Measurements from ENCODE around the gene DOCK9.

DOCK9 gene

DNA sequence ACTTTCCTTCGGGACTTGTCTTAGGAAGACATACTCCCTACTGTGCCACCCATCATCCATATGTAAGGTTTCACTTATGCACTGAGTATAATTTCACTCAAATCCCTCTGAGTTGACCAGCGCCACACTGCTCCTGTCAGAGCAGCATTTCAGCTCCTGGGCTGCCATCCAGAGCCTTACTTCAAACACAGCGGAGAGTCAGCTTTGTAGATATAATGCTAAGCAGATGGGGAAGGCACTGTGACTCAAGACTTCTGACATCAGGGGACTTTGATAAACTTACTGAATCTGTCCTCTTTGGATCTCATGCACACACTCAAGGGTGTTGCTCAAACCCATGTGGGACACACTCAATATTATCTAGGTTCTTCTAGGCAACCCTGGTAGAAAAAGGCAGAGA, 34.9 kb downstream of the DOCK9 start:
- no peak for TF ChIP-seq SPI1 (IDR thresholded peaks at IDR 0.05; ENCODE audit: low read depth, low read length)
- no peak for TF ChIP-seq POLR2AphosphoS5 (IDR thresholded peaks at IDR 0.05; ENCODE audit: low read depth, low read length)
- TF ChIP-seq TAF1 (IDR thresholded peaks at IDR 0.05; ENCODE audit: low read depth, low read length) = no peak
- no peak for TF ChIP-seq PAX5 (IDR thresholded peaks at IDR 0.05; ENCODE audit: insufficient read depth, low read length, severe bottlenecking)
- TF ChIP-seq POU2F2 (IDR thresholded peaks at IDR 0.05; ENCODE audit: low read depth, low read length) = no peak
- TF ChIP-seq POLR2A (IDR thresholded peaks at IDR 0.05; ENCODE audit: low read depth, low read length) = no peak
- DNase-seq (ENCODE audit: insufficient read length, low spot score) = no peak
- no peak for FAIRE-seq

DNA sequence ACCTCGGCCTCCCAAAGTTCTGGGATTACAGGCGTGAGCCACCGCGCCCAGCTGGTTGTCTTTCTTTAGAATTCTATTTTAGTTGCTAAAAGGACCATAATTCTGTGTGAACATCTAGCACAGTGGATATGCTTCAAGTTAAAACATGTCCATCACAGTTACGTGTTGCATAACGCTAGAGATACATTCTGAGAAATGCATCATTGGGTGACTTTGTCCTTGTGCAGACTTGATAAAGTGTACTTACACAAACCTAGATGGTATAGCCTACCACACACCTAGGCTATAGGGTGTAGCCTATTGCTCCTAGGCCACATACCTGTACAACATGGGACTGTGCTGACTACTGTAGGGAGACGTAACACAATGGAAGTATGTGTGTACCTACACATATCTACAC, 35.4 kb downstream of the DOCK9 start:
- DNase-seq (ENCODE audit: insufficient read length, low spot score) = no peak
- no peak for FAIRE-seq
- TF ChIP-seq PAX5 (IDR thresholded peaks at IDR 0.05; ENCODE audit: insufficient read depth, low read length, severe bottlenecking) (no peak), POU2F2 (IDR thresholded peaks at IDR 0.05; ENCODE audit: low read depth, low read length) (no peak)

DNA sequence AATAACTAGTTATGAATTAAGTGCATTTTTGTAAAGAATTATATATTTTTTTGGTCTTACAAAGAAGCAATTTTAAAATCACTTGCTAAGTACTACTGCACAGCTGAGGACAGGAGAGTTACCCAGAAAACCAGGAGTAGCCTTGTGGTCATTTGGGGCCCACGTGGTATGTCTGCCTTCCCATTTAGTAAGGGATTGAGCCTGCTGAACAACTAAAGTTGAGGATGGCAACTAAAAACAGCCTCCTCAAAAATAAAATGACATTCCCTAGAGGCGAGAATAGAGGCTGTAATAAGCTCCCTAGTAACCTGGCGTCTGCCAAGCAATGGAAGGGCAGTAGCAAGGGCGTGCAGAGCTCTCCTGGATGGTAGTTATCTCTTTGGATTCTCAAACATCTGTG, 36.3 kb downstream of the DOCK9 start:
- TF ChIP-seq SPI1 (IDR thresholded peaks at IDR 0.05; ENCODE audit: low read depth, low read length) = no peak
- no peak for TF ChIP-seq PAX5 (IDR thresholded peaks at IDR 0.05; ENCODE audit: insufficient read depth, low read length, severe bottlenecking)
- TF ChIP-seq POU2F2 (IDR thresholded peaks at IDR 0.05; ENCODE audit: low read depth, low read length) = no peak
- no peak for TF ChIP-seq TAF1 (IDR thresholded peaks at IDR 0.05; ENCODE audit: low read depth, low read length)
- TF ChIP-seq POLR2AphosphoS5 (IDR thresholded peaks at IDR 0.05; ENCODE audit: low read depth, low read length) = no peak
- no peak for TF ChIP-seq POLR2A (IDR thresholded peaks at IDR 0.05; ENCODE audit: low read depth, low read length)
- no peak for FAIRE-seq
- no peak for DNase-seq (ENCODE audit: insufficient read length, low spot score)

DNA sequence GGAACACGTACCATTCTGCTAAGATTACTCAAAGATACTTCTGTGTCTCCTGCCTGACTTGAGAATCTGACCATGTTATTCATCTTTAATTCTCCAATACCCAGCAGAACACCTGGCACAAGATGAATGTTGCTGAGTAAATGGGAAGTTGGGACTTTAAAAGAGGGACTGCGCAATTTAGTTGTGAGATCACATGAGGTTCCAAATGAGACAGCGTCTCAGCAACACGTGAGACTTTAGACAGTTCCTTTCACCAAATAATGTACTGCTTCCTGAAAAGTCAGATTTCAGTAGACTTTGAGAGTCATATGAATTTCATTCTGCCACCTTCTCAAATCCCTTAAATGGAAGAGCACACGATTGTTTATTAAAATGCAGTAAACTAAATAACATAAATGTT, 36.7 kb downstream of the DOCK9 start:
- DNase-seq (ENCODE audit: insufficient read length, low spot score) (no peak), FAIRE-seq (no peak)
- TF ChIP-seq SPI1 (IDR thresholded peaks at IDR 0.05; ENCODE audit: low read depth, low read length) = no peak
- no peak for TF ChIP-seq POLR2AphosphoS5 (IDR thresholded peaks at IDR 0.05; ENCODE audit: low read depth, low read length)
- TF ChIP-seq TAF1 (IDR thresholded peaks at IDR 0.05; ENCODE audit: low read depth, low read length) = no peak
- no peak for TF ChIP-seq POU2F2 (IDR thresholded peaks at IDR 0.05; ENCODE audit: low read depth, low read length)
- TF ChIP-seq POLR2A (IDR thresholded peaks at IDR 0.05; ENCODE audit: low read depth, low read length) = no peak
- no peak for TF ChIP-seq PAX5 (IDR thresholded peaks at IDR 0.05; ENCODE audit: insufficient read depth, low read length, severe bottlenecking)

DNA sequence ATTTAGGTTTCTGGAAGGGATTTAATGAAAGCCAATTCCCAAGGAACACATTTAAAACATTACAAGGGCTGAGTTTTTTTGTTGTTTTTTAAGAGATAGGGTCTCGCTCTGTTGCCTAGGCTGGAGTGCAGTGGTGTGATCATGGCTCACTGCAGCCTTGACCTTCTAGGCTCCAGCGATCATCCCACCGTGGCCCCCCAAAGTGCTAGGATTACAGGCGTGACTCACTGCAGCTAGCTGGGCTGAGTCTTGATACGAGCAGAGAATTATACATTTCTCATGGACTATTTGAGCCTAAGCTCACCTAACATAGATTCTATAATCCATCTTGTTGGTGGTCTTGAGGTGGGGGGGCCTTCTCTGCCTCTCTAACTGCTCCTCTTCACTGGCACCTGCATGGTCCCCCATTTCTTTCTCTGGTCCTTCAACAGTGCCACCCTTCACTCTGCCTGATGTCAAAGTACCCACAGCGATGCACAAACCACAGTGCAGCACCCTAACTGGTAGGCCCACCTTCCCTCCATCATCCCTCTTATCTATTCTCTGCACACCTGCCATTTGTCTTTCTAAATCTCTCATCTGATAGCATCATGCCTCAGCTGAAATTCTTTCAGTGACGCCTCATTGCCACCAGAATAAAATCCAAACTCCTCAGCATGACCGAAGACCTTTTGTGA, 37.4 kb downstream of the DOCK9 start:
- TF ChIP-seq TAF1 (IDR thresholded peaks at IDR 0.05; ENCODE audit: low read depth, low read length) = no peak
- no peak for DNase-seq (ENCODE audit: insufficient read length, low spot score)
- no peak for FAIRE-seq

DNA sequence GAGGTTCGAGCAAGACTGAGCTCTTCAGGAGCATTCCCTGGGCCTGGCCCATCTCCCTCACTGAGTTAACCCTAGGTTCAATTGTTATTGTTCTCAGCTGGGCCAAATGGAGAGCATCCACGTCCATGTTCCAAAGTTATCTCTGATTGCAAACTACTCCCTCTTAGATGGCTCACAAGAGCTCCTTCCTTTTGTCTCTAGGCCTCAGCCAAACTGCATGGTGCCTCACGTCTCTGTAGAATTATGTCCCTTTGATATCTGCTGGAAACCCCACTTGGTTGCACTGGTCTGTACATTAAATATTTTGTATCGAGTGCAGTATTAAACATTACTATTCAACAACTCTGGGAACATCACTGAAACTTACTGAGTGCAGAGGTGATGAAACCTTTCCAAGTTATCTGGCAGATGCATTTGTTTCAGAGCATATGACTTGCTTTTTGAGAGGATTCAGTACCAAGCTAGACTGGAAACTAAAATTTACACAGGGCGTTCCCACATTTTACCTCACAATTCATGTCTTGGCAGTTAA, 38.1 kb downstream of the DOCK9 start:
- DNase-seq (ENCODE audit: insufficient read length, low spot score) (no peak), FAIRE-seq (no peak)
- TF ChIP-seq TAF1 (IDR thresholded peaks at IDR 0.05; ENCODE audit: low read depth, low read length) (no peak), POLR2A (IDR thresholded peaks at IDR 0.05; ENCODE audit: low read depth, low read length) (no peak), POU2F2 (IDR thresholded peaks at IDR 0.05; ENCODE audit: low read depth, low read length) (no peak), SPI1 (IDR thresholded peaks at IDR 0.05; ENCODE audit: low read depth, low read length) (no peak), POLR2AphosphoS5 (IDR thresholded peaks at IDR 0.05; ENCODE audit: low read depth, low read length) (no peak), PAX5 (IDR thresholded peaks at IDR 0.05; ENCODE audit: insufficient read depth, low read length, severe bottlenecking) (no peak)

DNA sequence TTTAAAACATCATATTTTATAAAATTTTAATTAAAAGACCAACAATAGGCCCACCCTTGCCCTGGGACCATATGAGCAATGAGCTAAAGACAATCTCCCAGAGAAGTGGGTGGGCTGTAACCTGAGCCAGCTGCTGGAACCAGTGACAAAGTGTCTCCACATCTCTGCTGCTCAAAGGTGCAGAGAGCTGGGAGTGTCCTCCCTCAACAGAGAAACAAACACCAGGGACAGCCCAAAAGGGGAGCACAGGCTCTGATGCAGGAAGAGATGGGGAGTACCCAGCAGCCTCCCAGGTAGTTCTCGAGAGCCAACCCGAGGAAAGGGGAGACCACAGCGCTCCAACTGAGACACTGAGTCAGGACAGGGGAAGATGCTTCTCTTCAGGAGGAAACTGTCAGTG, 39.1 kb downstream of the DOCK9 start:
- FAIRE-seq = no peak
- no peak for DNase-seq (ENCODE audit: insufficient read length, low spot score)
- no peak for TF ChIP-seq PAX5 (IDR thresholded peaks at IDR 0.05; ENCODE audit: insufficient read depth, low read length, severe bottlenecking)
- no peak for TF ChIP-seq POLR2A (IDR thresholded peaks at IDR 0.05; ENCODE audit: low read depth, low read length)
- no peak for TF ChIP-seq TAF1 (IDR thresholded peaks at IDR 0.05; ENCODE audit: low read depth, low read length)

DNA sequence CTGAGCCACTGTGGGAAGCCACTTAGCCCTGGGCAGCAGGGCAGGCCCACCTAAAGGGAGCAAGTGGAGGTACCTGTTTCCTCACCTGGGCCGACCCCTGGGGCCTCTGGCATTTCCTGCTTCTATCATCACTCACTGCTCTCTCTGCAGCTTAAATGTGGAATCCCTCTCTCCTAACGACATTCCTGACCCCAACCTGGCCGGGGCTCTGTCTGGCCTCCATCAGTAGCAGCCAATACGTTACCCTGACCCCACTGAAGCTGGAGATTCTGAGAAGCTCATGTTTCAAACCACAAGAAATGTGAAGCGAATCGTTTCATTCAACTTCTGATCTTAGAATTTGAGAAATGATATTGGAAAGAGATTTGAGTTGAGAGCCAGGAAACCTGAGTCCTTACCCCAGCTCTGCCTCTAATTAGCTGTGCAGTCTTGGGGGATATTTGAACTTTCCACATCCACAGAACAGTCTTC, 39.9 kb downstream of the DOCK9 start:
- TF ChIP-seq SPI1 (IDR thresholded peaks at IDR 0.05; ENCODE audit: low read depth, low read length) (no peak), POLR2A (IDR thresholded peaks at IDR 0.05; ENCODE audit: low read depth, low read length) (no peak), POU2F2 (IDR thresholded peaks at IDR 0.05; ENCODE audit: low read depth, low read length) (no peak), PAX5 (IDR thresholded peaks at IDR 0.05; ENCODE audit: insufficient read depth, low read length, severe bottlenecking) (no peak), POLR2AphosphoS5 (IDR thresholded peaks at IDR 0.05; ENCODE audit: low read depth, low read length) (no peak), TAF1 (IDR thresholded peaks at IDR 0.05; ENCODE audit: low read depth, low read length) (no peak)
- FAIRE-seq (no peak), DNase-seq (ENCODE audit: insufficient read length, low spot score) (no peak)

DNA sequence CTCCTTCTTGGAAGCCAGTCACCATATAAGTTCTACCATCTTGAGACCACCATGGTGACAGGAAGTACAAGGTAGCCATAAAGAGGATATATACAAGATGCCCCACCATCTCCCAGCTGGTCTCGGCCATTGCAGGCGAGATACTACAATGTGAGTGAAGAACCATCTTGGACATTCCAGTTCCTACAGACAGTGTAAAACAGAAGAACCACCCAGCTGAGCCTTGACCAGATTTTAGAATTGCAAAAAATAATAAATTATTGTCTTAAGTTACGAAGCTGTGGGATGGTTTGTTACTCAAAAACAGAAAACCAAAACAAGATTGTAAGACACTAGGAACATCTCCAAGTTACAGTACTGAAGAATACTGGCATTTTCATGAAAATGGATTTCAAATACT, 43.6 kb downstream of the DOCK9 start:
- FAIRE-seq (no peak), DNase-seq (ENCODE audit: insufficient read length, low spot score) (no peak)
- TF ChIP-seq PAX5 (IDR thresholded peaks at IDR 0.05; ENCODE audit: insufficient read depth, low read length, severe bottlenecking) (no peak), SPI1 (IDR thresholded peaks at IDR 0.05; ENCODE audit: low read depth, low read length) (no peak), TAF1 (IDR thresholded peaks at IDR 0.05; ENCODE audit: low read depth, low read length) (no peak), POU2F2 (IDR thresholded peaks at IDR 0.05; ENCODE audit: low read depth, low read length) (no peak), POLR2A (IDR thresholded peaks at IDR 0.05; ENCODE audit: low read depth, low read length) (no peak), POLR2AphosphoS5 (IDR thresholded peaks at IDR 0.05; ENCODE audit: low read depth, low read length) (no peak)

DNA sequence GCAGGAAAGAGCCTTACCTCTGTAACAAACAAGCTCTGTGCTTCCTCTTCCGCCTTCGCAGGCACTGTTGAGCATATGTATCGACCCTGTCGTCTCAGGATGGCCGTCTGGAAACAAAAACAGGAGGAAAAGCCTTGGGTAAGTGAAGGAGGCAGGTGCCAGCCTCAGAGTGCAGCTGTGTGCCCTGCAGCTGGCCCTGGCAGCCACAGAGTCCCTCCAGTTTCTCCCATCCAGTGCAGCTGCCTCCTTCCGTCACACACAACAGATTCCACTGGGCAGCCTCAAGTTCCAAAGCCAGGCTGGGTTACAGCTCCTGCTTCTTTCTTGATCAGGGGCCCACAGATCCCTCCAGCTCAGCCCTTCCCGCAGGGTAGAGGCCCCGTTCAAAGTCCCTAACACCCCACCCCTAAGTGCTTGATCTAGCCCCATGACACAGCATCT, 47.7 kb downstream of the DOCK9 start:
- DNase-seq (ENCODE audit: insufficient read length, low spot score) (no peak), FAIRE-seq (no peak)
- TF ChIP-seq POLR2A (IDR thresholded peaks at IDR 0.05; ENCODE audit: low read depth, low read length) (no peak), PAX5 (IDR thresholded peaks at IDR 0.05; ENCODE audit: insufficient read depth, low read length, severe bottlenecking) (no peak), POU2F2 (IDR thresholded peaks at IDR 0.05; ENCODE audit: low read depth, low read length) (no peak), SPI1 (IDR thresholded peaks at IDR 0.05; ENCODE audit: low read depth, low read length) (no peak), POLR2AphosphoS5 (IDR thresholded peaks at IDR 0.05; ENCODE audit: low read depth, low read length) (no peak), TAF1 (IDR thresholded peaks at IDR 0.05; ENCODE audit: low read depth, low read length) (no peak)
